HG03442 (cell line): ENCODE results near the gene ITSN2.

Experiments used
- ATAC-seq: cut with Tn5 transposase; IDR thresholded peaks from one replicate; pipeline ENCODE4 v1.9.1; 2021; ENCODE audit warnings: mild to moderate bottlenecking, moderate library complexity; ENCODE audit not compliant: unreplicated experiment

The ITSN2 gene

DNA sequence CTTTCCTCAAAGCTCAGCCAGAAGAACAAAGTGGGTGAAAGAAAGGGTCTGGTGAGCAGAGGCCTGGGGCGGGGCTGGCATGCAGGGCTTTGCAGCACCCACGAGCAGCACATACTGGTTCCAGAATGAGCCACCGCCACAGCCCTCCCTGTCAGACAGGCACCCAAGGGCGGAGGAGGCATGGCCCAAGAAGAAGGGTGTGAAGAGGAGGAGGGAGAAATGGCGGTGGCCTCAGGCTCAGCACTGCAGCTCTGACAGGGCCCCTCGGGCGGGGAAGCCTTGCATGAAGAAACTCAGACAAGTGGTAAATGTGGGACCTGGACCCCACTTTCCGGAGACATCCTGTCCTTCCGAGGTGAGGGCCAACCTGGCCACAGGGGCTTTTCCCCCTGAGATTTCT, 169.8 kb downstream of the ITSN2 start:
- no peak for ATAC-seq

DNA sequence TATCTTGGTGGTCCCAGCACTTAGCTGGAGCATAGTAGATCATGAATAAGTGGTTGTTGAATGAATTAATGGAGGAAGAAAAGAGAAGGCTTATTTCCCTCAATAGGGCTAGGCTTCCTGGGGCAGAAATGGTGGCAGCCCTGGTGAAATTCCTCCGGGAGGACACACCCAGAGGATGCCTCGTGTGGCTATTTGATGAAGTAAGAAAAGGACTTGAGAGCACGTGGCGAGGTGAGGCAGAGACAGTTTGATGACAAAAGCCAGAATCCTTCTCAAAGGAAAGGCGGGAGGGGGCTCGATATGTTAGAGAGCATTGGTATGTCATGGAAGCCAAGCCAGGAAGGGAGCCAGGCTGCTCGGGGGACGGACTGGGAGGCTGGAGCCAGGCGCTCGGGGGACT, 170.8 kb downstream of the ITSN2 start:
- no peak for ATAC-seq

GRCh38 chr2:24183366-24184069, 176.8 kb downstream of the ITSN2 start:
- no peak for ATAC-seq

DNA sequence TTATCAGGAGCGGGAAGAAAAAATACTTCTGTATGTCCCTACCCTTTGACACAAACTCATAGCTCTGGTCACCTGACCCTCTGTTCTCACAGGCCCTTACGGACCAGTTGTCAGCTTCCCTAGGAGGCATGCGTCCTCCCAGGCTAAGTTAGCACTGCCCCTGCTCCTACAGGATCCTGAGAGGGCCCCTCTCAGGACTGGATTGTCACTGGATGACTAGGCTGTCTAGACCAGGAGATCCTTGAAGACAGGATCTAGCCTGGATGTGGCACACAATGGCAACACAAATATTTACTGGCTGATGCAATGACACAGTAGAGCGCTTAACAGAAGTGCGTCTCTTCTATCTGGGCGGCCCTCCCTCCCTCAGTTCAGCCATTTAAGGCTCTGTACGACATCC, 177.8 kb downstream of the ITSN2 start:
- no peak for ATAC-seq

DNA sequence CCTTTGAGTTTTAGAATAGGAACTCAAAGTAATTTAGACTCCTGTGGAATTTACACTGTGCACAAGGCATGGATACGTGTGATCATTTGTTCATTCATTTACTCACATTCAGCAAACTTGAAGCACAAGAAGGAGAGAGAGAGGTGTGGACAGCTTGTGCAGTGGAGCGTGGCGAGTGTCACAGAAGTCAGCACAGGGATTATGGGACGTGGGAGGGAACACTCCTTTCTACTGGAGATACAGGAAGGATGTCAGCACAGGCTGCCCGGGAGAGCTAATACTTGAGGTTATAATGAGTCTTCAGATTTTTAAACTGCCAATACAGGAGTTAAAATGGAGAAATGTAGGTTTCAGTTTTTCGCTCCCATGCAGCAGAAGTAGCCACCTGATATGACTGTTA, 178.5 kb downstream of the ITSN2 start:
- ATAC-seq = no peak

- ATAC-seq = peak; percentile 46
These were observed 180.7 kb downstream of the ITSN2 start for GRCh38 chr2:24179683-24180082.

DNA sequence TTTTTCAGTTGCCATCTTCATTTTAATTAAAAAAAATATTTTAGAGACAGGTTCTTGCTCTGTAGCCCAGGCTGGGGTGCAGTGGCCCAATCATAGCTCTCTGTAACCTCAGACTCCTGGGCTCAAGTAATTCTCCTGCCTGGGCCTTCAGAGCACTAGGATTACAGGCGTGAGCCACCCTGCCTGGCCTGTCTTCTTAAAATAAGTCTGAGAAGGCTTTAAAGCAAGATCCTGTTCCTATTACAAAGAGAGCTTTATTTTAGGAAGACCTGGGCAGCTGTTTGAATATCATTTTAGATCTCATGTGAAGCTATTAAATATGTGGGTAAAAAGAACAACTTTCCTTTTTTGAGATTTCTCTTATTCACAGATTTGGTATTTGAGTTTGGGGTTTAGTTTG, 184.0 kb downstream of the ITSN2 start:
- no peak for ATAC-seq

DNA sequence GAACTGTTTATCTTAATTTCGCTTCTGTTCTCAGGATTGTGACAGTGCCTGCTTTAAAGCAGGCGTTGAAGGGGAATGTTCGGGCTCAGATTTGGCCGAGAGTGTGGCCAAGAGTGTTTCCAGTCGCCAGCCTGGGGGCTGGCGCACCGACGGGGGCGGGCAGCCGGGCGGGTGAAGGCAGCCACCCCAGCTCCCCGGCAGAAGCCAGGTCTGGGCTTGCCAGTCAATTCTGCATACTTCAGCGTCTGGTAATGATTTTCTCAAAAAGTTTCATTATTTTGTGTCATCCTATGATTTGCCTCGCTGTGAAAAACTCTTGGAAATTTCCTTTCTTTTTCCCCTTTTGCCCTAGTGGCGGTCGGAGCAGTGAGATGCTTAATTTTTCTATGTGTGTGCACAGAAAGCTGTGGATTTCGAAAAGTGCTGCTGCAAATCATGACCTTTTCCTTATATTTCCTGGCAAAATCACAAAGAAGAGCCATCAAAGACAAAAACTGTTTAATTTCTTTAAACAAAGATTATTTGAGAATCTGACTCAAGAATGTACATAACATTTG, 184.6 kb downstream of the ITSN2 start:
- ATAC-seq = no peak

GRCh38 chr2:24174851-24175277, 185.5 kb downstream of the ITSN2 start, which contains the start of gene FAM228A:
TSS of gene FAM228A (plus strand) at chr2:24175053. CDS start at chr2:24175481, 428 bp downstream.
- no peak for ATAC-seq

GRCh38 chr2:24169023-24169422, 191.3 kb downstream of the ITSN2 start:
- ATAC-seq = no peak

DNA sequence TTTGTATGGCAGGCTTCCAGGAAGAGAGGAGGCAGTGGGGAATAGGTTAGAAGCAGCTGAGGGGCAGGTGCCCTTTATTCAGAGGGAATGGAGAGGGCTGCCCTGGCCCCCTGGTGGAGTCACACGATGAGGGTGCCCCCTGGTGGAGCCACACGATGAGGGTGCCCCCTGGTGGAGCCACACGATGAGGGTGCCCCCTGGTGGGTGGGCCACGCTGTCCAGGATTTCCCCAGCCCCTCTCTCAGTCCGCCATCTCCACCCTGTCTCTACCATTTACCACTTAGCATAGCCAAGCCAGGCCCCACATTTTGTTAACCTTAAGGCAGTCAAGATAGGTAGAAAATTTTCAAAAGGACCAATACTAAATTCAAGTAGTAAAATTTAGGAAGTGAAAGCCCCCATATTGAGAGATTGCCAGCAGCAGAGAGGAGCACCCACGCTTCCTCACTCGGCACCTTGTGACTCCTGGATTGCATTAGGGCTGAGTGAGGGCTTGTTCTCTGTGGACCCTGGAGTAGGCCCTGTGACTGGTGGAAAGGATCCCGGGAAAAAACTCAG, 195.8 kb downstream of the ITSN2 start:
- peak; percentile 79 for ATAC-seq

DNA sequence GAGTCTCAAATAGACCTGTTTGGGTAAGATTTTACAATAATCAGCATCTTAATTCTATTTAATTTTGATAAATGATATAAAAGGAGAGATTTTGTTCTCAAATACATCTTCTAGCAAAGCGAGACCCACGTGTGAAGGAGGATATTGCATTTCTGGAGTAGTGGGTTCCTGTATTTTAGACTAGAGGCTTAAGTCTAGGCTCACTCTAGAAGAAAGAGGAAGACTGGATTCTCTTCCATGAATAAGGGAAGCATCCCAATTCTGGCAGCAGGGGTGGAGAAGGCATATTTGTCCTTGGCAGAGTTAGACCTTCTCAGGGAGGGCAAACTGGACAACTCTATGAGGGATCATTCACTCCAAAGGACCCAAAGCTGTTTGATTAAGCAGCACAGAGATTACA, 196.7 kb downstream of the ITSN2 start:
- no peak for ATAC-seq

DNA sequence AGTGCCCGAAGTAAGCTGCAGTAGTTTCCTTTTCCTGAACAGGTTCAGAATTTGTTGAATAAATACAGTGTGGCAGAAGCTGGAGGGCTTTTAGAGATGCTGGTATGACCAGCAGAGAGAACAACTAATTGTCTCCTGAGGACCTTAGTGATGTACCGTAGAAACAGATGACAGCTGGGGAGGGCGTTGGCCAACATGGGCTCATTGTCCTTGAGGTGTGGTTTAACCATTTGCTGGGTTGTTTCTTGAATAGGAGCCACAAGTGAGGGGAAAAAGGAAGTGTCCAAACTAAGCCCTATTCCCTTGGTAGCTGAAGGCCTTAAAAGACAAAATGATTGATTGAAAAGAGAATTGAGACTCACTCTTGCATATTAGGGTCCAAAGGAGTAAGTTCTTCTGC, 197.2 kb downstream of the ITSN2 start:
- ATAC-seq = no peak

GRCh38 chr2:24162494-24162893, 197.8 kb downstream of the ITSN2 start:
- ATAC-seq = no peak

DNA sequence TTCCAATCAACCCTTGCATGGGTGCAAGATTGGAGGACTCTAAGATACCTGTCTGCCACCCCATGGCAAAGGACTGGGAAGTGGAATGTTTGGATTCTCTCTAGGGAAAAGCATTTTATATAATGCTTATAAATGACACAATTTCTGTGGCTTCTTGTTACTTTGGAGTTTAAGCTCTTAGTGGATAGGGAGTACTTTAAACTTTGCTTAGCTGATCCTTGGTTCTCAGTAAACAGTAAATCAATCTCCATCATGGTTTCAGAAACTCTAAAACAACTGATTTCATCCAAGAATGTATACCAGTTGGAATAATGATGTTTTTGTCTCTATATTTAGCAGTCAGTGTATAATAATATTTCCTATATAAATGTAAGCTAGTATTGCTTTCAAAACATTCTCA, 199.6 kb downstream of the ITSN2 start:
- no peak for ATAC-seq

GRCh38 chr2:24159708-24160107, 200.6 kb downstream of the ITSN2 start:
- ATAC-seq = no peak

GRCh38 chr2:24158131-24158530, 202.2 kb downstream of the ITSN2 start:
- no peak for ATAC-seq

DNA sequence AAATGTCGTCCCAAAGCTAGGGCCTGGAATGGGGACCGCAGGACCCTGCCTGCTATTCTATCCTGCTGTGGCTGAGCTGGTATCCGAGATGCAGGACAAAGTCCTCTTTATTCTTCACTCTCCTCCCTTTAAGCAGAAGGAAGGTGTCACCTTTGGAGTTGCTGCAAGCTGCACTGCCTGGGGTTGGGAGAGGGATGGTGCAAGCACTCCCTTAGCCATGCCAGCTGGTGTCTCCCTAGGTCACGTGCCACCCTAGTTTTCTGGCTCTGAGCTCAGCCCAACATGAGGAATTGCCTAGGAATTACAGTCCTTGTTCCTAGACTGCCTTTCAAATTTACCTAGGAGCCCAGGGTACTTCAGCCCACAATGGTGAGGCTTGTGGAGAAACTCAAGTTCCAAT, 206.9 kb downstream of the ITSN2 start:
- no peak for ATAC-seq
